H1 (cell line): Measurements from ENCODE around the gene MSL1. TPM values are rescaled to one million over a fixed set of nuclear protein-coding genes. Genes with fewer than 3 reads are reported as not detected.

Experiments used
- ASH2L ChIP-seq: fragments of 200-600, 300-600 bp; sonication (generic); IDR thresholded peaks from one replicate; pipeline ENCODE4 v1.7.1; 2017; ENCODE audit warnings: low read length
- JUN ChIP-seq: IDR thresholded peaks from 2 replicates; pipeline ENCODE4 v1.6.1; 2011; ENCODE audit warnings: low read depth, mild to moderate bottlenecking, improper control_type of control experiment, low read length
- KDM5A ChIP-seq: fragments of 200-600 bp; IDR thresholded peaks from 2 replicates; pipeline ENCODE4 v1.7.1; 2012; ENCODE audit warnings: mild to moderate bottlenecking, low read length, inconsistent platforms, mixed read lengths
- polyA plus RNA-seq, 7 experiments: library from polyadenylated mRNA; depleted of rRNA in 3 of 7; stranded (reverse) in 5 of 7; unstranded in 2 of 7; fragments of >200 nt in 5 of 7; fragments of 200-250 nt in 2 of 7; gene quantifications; 1 replicate in 5 of 7; 2 replicates in 1 of 7; 4 replicates in 1 of 7; pipeline versions ENCODE4 v1.2.1 to v1.2.3, GENCODE V29; 2011 to 2013; ENCODE audit warnings: missing spikeins in 2 of 7, mixed read lengths in 2 of 7
- total RNA-seq: library from RNA; stranded (reverse); fragmentation: NEBNext Ultra II Directional; extraction: Animal tissue kit (Norgen Biotek cat#: 25700); gene quantifications from 2 replicates; pipeline ENCODE4 v1.2.1, GENCODE V29; 2021

MSL1 gene
- total and polyA plus RNA-seq, 2 of the 8 experiments (the other 6 are each of a cell fraction or from before 2014, with no cell fraction given), result 24.1 to 66.5 TPM

DNA sequence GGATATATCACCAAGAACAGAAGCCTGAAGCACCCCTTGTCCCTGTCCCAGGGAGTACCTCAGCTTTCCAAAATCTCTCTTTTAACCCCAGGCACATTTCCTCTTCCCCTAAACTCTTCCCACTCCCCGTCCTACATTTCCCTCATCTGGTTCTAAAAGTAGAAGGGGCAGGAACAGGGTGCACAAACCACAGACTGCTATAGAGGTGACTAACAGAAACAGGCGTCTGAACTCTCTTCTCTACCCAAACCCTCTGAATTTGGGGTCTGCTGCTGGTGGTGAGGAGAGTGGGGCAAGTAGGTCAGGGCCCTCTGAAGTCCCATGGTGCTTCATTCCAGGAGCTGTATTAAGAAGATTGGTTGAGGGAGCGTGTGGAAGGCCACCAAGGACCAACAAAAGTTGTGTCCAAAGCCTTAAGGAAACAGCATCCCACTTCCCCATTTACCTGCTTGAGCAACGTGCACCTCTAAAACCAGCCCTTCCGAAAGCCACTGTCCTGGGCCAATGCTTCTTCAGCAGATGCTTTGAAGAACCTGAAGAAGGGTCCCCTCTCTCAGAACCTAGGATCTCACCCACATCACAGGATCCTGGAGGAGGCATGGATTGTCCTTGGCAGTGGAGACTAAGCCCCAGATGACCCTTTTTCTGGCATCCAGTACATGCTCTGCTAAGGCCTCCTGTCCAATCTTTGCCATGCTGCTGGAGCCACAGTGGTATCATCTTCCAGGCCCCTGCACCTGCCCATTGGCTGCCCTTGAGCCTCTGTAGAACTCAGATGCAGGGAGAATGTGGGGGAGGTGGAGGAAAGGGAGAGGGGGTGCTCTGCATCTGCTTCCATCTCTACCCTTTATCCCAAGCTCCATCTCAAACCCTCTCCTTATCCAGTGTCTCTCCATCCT lies 15.7 kb upstream of the MSL1 start (continued):
- TF ChIP-seq JUN (no peak), ASH2L (no peak), KDM5A (no peak)
